IMR-90 (cell line): ENCODE measurements around the gene ATP5F1D. TPM values are rescaled to one million over a fixed set of nuclear protein-coding genes. Genes with fewer than 3 reads are reported as not detected.
A peak's percentile ranks its signal among the peaks of the same experiment; 100 is the strongest.

Experiments
- ATAC-seq: fragments of 200-7000 bp; cut with Tn5 transposase; 2 replicates; pipeline ENCODE4 v1.9.1; 2020; ENCODE audit warnings: low read depth, mild to moderate bottlenecking, moderate library complexity
- BruUV-seq: library from RNA; stranded (reverse); fragments of 400-500 nt; replicated peaks from 2 replicates; lab custom pipeline; 2021; lab: Mats Ljungman, UMichigan
- CTCF ChIA-PET: fragments of 300-600 bp; formaldehyde crosslinking; extraction: SDS; loops from one replicate; lab custom pipeline; 2021; ENCODE audit warnings: antibody characterized with exemption; lab: Yijun Ruan, JAX
- POLR2A ChIA-PET: fragments of 300-600 bp; sonication (Branson Sonifier 250); formaldehyde crosslinking; loops from one replicate; lab custom pipeline; 2022; ENCODE audit warnings: antibody characterized with exemption; ENCODE audit not compliant: unreplicated experiment; lab: Charles Lee
- DNase-seq: peaks from one replicate; pipeline ENCODE4 v3.0.0; 2013
- H2AFZ ChIP-seq: replicated peaks from 2 replicates; pipeline ENCODE3; 2013; ENCODE audit warnings: low read length, mild to moderate bottlenecking; ENCODE audit not compliant: poor library complexity
- H2AK5ac ChIP-seq: 2 replicates; pipeline ENCODE4 v1.6.1; 2013; ENCODE audit warnings: low read depth, low read length, inconsistent platforms
- H2AK9ac ChIP-seq: replicated peaks from 2 replicates; pipeline ENCODE3; 2013; ENCODE audit warnings: mild to moderate bottlenecking, low read depth, low read length, moderate library complexity; ENCODE audit not compliant: poor library complexity
- H2BK120ac ChIP-seq: 2 replicates; pipeline ENCODE4 v1.6.1; 2013; ENCODE audit warnings: low read depth, low read length, inconsistent platforms
- H2BK15ac ChIP-seq: 3 replicates; pipeline ENCODE4 v1.6.1; 2013; ENCODE audit warnings: low read depth, low read length, inconsistent platforms
- H2BK20ac ChIP-seq: 2 replicates; pipeline ENCODE4 v1.6.1; 2013; ENCODE audit warnings: low read depth, mild to moderate bottlenecking, inconsistent platforms, low read length, moderate library complexity
- H2BK5ac ChIP-seq: 2 replicates; pipeline ENCODE4 v1.6.1; 2013; ENCODE audit warnings: mild to moderate bottlenecking, low read depth, low read length, inconsistent platforms; ENCODE audit not compliant: poor library complexity, severe bottlenecking
- H3K14ac ChIP-seq: replicated peaks from 2 replicates; pipeline ENCODE4 v1.6.1; 2013; ENCODE audit warnings: low read depth, low read length, inconsistent platforms
- H3K18ac ChIP-seq: 2 replicates; pipeline ENCODE4 v1.6.1; 2013; ENCODE audit warnings: low read depth, low read length, control low read depth
- H3K23ac ChIP-seq: 2 replicates; pipeline ENCODE4 v1.6.1; 2013; ENCODE audit warnings: low read depth, low read length, inconsistent platforms
- H3K27ac ChIP-seq: 2 replicates; pipeline ENCODE4 v1.5.1; 2013; ENCODE audit warnings: mild to moderate bottlenecking, control low read depth, low read length; ENCODE audit not compliant: insufficient read depth
- H3K27me3 ChIP-seq: 2 replicates; pipeline ENCODE4 v1.6.1; 2013; ENCODE audit warnings: low read length; ENCODE audit not compliant: control insufficient read depth, insufficient read depth
- H3K36me3 ChIP-seq: 2 replicates; pipeline ENCODE4 v1.6.1; 2013; ENCODE audit warnings: low read length, mixed read lengths; ENCODE audit not compliant: control insufficient read depth, insufficient read depth
- H3K4ac ChIP-seq: 2 replicates; pipeline ENCODE4 v1.6.1; 2013; ENCODE audit warnings: low read depth, low read length, inconsistent platforms
- H3K4me1 ChIP-seq: 2 replicates; pipeline ENCODE4 v1.6.1; 2013; ENCODE audit warnings: low read length, mixed read lengths; ENCODE audit not compliant: control insufficient read depth, insufficient read depth
- H3K4me2 ChIP-seq: 2 replicates; pipeline ENCODE4 v1.6.1; 2013; ENCODE audit warnings: low read depth, mild to moderate bottlenecking, control low read depth, low read length, moderate library complexity
- H3K4me3 ChIP-seq: 2 replicates; pipeline ENCODE4 v1.5.1; 2013; ENCODE audit warnings: low read depth, mild to moderate bottlenecking, control low read depth, low read length, moderate library complexity; ENCODE audit not compliant: insufficient read depth
- H3K56ac ChIP-seq: 2 replicates; pipeline ENCODE4 v1.6.1; 2013; ENCODE audit warnings: low read length, inconsistent platforms; ENCODE audit not compliant: insufficient read depth; ENCODE audit errors: extremely low read depth
- H3K79me1 ChIP-seq, 2 experiments: 2 replicates each; pipeline ENCODE4 v1.6.1; 2013; ENCODE audit warnings: low read length in 2 of 2, inconsistent platforms in 1 of 2, low read depth in 1 of 2
- H3K9ac ChIP-seq: 2 replicates; pipeline ENCODE4 v1.6.1; 2013; ENCODE audit warnings: low read depth, low read length, control low read depth
- H3K9me1 ChIP-seq: 2 replicates; pipeline ENCODE4 v1.6.1; 2013; ENCODE audit warnings: low read length, inconsistent platforms; ENCODE audit not compliant: insufficient read depth
- H3K9me3 ChIP-seq: 2 replicates; pipeline ENCODE4 v1.6.1; 2013; ENCODE audit warnings: low read length; ENCODE audit not compliant: control insufficient read depth, insufficient read depth
- H4K20me1 ChIP-seq: 2 replicates; pipeline ENCODE4 v1.6.1; 2013; ENCODE audit warnings: low read length, inconsistent platforms; ENCODE audit not compliant: insufficient read depth
- H4K5ac ChIP-seq: 2 replicates; pipeline ENCODE4 v1.6.1; 2013; ENCODE audit warnings: mild to moderate bottlenecking, low read depth, low read length, control low read depth
- H4K8ac ChIP-seq, 2 experiments: 2 replicates each; pipeline ENCODE4 v1.6.1; 2013; ENCODE audit warnings: low read depth in 2 of 2, low read length in 2 of 2, control low read depth in 1 of 2, inconsistent platforms in 1 of 2
- H4K91ac ChIP-seq: 2 replicates; pipeline ENCODE4 v1.6.1; 2013; ENCODE audit warnings: low read depth, low read length, inconsistent platforms; ENCODE audit not compliant: insufficient read depth
- ELK1 ChIP-seq: fragments of 150-350 bp; IDR thresholded peaks from 2 replicates; pipeline ENCODE4 v1.6.1; 2016; ENCODE audit warnings: low read depth, mild to moderate bottlenecking, low read length, moderate library complexity, borderline replicate concordance
- MXI1 ChIP-seq: IDR thresholded peaks from 2 replicates; pipeline ENCODE4 v1.6.1; 2012; ENCODE audit warnings: low read depth, mild to moderate bottlenecking, low read length, moderate library complexity, borderline replicate concordance
- POLR2A ChIP-seq: IDR thresholded peaks from 2 replicates; pipeline ENCODE4 v1.6.1; 2012; ENCODE audit warnings: mild to moderate bottlenecking, low read depth, low read length
- RAD21 ChIP-seq: IDR thresholded peaks from 2 replicates; pipeline ENCODE4 v1.6.1; 2012; ENCODE audit warnings: low read length, improper control_type of control experiment
- RFX5 ChIP-seq: IDR thresholded peaks from 2 replicates; pipeline ENCODE4 v1.8.0; 2012; ENCODE audit warnings: low read depth, mild to moderate bottlenecking, low read length, moderate library complexity
- USF2 ChIP-seq: fragments of 150-350 bp; IDR thresholded peaks from 2 replicates; pipeline ENCODE4 v1.6.1; 2017; ENCODE audit warnings: mild to moderate bottlenecking, antibody characterized with exemption, low read length, low read depth
- WGBS, 2 experiments: methylation state at CpG; one replicate each; pipeline versions ENCODE4 v1.1.5 to v1.1.7; 2013; ENCODE audit warnings: missing lambda C conversion rate in 2 of 2; ENCODE audit not compliant: insufficient read length in 1 of 2; ENCODE audit errors: extremely low coverage in 2 of 2; 5-methylcytosine and 5-hydroxymethylcytosine counted together
- dilution Hi-C: fragments of 300-500 bp; cut with HindIII; formaldehyde crosslinking; loops from one replicate; pipeline ENCODE4 v1.14.3; 2018; ENCODE audit warnings: low sequenced_read_pairs; ENCODE audit not compliant: unreplicated experiment
- in situ Hi-C: fragments of 300-500 bp; cut with MboI; formaldehyde crosslinking; loops from 3 replicates; pipeline ENCODE4 v1.14.3; 2019; ENCODE audit warnings: low sequenced_read_pairs, inconsistent platforms, mixed read lengths
- intact Hi-C: fragments of 100-400 bp; cut with micrococcal nuclease; formaldehyde crosslinking; loops from 2 replicates; pipeline ENCODE4 v1.10.0; 2022
- polyA plus RNA-seq, 3 experiments: library from polyadenylated mRNA; depleted of rRNA; stranded (reverse); fragments of >200 nt; gene quantifications; 2 replicates each; pipeline ENCODE4 v1.2.3, GENCODE V29; 2012; ENCODE audit warnings: low replicate concordance in 1 of 3
- total RNA-seq: library from RNA; depleted of rRNA; stranded (reverse); fragments of >200 nt; gene quantifications from 2 replicates; pipeline ENCODE4 v1.2.3, GENCODE V29; 2012

ATP5F1D gene
- total and polyA plus RNA-seq, 2 of the 4 experiments (the other 2 are of a cell fraction), result 7.3 to 140 TPM

- no peak for TF ChIP-seq USF2
These were observed 15.3 kb downstream of the ATP5F1D start (continued) for GRCh38 chr19:1256646-1257474.

GRCh38 chr19:1257475-1258162 lies 16.1 kb downstream of the ATP5F1D start:
- H3K27ac ChIP-seq, result peak overlapping the region; percentile 74
- H3K23ac ChIP-seq, result peak overlapping the region; percentile 74
- no peaks in the 10 kb centered on the region for H3K27me3 ChIP-seq
- TF ChIP-seq RAD21 (no peak), RFX5 (no peak), ELK1 (no peak), USF2 (no peak), MXI1 (no peak), POLR2A (no peak)
- peak overlapping the region; percentile 45 for H2BK5ac ChIP-seq
- H4K91ac ChIP-seq, result no peak overlapping the region
- 91% methylated on average over 6 of the region's 23 CpGs; no CpG with 5 or more reads in 1 of the 2 experiments for WGBS, 2 experiments
- no peak overlapping the region for H3K56ac ChIP-seq
- BruUV-seq, result no TSS peak
- H3K9ac ChIP-seq, result no peak overlapping the region
- peaks cover 0 to 62% of the 10 kb centered on the region in 2 experiments; a peak in 2 of 4 replicates for H3K79me1 ChIP-seq
- dilution Hi-C loops, result no loop called here
- in situ Hi-C loops, result no loop called here
- peaks cover 75% of the 10 kb centered on the region for H4K20me1 ChIP-seq
- H4K8ac ChIP-seq, result 0 out of 4 replicates have a peak overlapping the region, but pooled peaks of 1 of the 2 experiments have one; percentile 56
- H3K4me2 ChIP-seq, result no peak overlapping the region
- no peak overlapping the region for H3K14ac ChIP-seq
- H3K36me3 ChIP-seq, result peaks cover 52% of the 10 kb centered on the region
- POLR2A ChIA-PET, result no interaction called here
- no peak overlapping the region for H4K5ac ChIP-seq
- H2AK5ac ChIP-seq, result no peak overlapping the region; the same call in 1 of the 2 replicates
- peaks cover 52% of the 10 kb centered on the region for H3K4me1 ChIP-seq
- no peak overlapping the region; the same call in 1 of the 2 replicates for H3K4ac ChIP-seq
- H2AFZ ChIP-seq, result no peak overlapping the region
- no peak overlapping the region for H2BK15ac ChIP-seq
- intact Hi-C loops, result no loop called here
- peak overlapping the region; percentile 31 for H2AK9ac ChIP-seq
- peaks cover 3% of the 10 kb centered on the region; the same call in 1 of the 2 replicates for H3K9me1 ChIP-seq
- no peak overlapping the region for H3K18ac ChIP-seq
- no peak for ATAC-seq
- CTCF ChIA-PET, result no interaction called here
- H3K4me3 ChIP-seq, result no peak overlapping the region
- H2BK120ac ChIP-seq, result no peak overlapping the region; the same call in 1 of the 2 replicates
- no peaks in the 10 kb centered on the region for H3K9me3 ChIP-seq
- no peak for DNase-seq
- no peak overlapping the region; the same call in 1 of the 2 replicates for H2BK20ac ChIP-seq
